GM18873 (cell line): ENCODE results near the gene VMP1.
"Not testable (repeated sequence)": the region's sequence is repeated elsewhere in the genome, so short reads cannot be mapped to it uniquely, and the experiment has no call there.

ENCODE experiments used
- ATAC-seq: cut with Tn5 transposase; IDR thresholded peaks from one replicate; pipeline ENCODE4 v1.9.1; 2021; ENCODE audit warnings: mild to moderate bottlenecking, moderate library complexity, moderate number of reproducible peaks; ENCODE audit not compliant: unreplicated experiment, low FRiP score

Gene VMP1

DNA sequence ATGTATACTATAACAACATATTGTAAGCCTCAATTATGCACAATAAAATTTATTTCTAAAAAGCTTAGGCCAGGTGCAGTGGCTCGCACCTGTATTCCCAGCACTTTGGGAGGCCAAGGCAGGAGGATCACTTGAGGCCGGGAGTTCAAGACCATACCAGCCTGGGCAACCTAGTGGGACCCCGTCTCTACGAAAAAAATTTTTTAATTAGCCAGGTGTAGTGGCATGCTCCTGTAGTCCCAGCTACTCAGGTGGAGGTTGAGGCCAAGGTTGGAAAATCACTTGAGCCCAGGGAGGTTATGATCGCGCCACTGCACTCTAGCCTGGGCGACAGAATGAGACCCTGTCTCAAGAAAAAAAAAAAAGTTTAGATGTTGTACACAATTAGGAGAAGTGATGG, 45.5 kb downstream of the VMP1 start:
- ATAC-seq, result no peak

DNA sequence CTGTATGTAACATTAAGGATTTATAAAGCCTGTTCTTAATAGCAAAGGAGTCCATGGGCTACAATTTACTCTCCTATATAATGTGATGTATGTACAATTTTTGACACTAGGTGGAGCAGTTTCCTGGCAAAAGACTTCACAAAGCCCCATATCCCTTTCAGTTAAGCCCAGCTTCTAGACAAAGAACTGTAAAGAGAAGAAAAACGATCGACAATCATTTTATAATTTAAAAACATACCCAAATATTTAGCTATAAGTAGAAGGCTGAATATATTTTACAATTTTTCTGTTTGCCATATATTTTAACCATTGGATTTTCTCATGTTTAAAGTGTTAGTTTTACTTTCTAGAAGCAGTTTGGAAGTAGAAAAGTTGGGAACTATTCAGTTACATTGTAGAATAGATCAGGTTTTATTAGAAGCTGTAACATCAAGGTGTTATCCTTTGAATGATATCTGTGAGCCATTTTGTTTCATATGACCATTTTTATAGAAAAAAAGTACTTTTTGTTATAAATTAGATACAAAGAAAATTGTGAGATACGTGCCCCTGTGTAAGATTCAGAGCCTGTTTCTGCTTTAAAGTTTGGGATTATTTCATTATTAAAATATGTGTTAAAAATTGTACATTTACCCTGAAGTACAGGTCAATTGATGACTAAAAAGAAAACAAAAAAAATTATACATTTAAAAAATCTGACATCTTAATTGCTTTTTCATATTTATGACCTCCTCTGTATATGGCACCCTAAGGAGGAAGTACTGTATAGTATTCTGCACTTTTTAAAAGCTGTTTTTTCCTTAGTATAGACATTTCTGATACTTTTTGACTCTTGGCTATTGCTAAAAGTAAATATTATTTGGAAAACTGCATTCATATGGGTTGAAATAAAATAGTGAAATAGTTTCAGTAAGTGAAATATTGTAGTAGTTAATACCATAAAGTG, 46.3 kb downstream of the VMP1 start:
- ATAC-seq, result no peak

DNA sequence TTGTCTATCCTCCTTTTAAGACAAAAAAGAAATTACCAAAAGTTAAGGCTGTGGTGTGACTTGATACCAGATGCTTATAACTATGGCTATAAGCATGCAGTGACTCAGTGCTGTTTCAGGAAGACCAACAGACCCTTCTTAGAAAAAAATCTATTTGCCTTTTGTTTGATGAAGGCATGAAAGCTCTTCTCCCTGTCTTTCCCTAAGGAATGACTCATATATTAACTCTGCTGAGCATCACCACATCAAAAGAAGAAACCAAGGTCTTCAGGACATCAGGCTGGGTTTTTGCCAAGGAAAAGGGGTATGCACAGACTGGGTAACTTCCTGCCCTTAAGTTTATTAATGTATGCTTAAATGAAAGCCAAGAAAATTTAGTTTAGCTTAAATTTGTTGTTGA, 47.1 kb downstream of the VMP1 start:
- ATAC-seq, result no peak

DNA sequence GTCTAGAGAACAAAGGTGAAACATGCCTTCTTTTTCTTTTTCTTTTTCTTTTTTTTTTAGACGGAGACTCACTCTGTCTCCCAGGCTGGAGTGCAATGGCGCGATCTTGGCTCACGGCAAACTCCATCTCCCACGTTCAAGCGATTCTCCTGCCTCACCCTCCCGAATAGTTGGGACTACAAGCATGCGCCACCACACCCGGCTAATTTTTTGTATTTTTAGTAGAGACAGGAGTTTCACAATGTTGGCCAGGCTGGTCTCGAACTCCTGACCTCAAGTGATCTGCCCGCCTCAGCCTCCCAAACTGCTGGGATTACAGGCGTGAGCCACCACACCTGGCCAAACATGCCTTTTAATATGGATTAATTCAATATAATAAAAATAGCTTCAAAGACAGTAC, 47.6 kb downstream of the VMP1 start:
- ATAC-seq, result not testable (repeated sequence)

DNA sequence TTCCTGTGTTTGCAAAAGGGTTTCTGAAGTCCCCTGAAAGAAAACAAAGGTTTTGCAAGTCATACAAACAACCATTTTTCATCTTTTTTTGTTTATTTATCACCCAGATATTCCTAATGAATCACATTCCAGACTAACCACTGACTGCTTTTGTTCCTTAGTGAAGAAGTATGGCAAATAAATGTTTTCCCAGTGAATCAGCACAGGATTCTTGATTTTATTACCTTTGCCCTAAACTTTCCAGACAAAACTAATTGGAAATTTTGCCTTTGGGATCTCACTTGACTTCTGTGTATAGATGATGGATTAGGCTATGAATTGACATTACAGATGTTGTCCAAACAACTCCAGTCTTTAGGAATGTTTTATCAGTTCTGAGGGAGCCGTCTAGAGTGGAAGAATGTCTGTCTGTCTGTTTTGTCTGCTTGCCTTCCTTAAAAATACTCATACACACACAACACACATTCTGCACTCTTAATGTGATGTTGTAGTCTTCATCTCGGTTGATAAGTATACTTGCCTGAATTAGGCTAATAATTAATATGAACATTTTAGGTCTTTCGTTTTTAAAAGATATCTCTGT, 48.9 kb downstream of the VMP1 start:
- no peak for ATAC-seq

DNA sequence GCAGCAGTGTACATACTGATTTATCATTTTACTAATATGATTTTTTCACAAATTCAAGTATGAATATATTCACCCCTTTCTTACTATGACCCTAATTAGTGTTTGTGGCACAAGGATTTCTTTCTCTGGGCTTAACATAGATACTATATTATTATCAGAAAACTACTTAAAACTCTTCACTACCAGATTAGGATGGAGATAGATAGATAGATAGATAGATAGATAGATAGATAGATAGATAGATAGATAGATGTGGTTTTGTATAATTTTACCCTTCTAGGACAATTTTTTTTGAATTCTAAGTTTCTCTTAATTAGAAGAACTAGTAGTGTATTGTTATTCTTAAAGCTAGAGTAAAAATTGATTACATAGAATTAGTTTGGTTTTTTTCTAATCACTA, 49.6 kb downstream of the VMP1 start:
- ATAC-seq, result no peak

DNA sequence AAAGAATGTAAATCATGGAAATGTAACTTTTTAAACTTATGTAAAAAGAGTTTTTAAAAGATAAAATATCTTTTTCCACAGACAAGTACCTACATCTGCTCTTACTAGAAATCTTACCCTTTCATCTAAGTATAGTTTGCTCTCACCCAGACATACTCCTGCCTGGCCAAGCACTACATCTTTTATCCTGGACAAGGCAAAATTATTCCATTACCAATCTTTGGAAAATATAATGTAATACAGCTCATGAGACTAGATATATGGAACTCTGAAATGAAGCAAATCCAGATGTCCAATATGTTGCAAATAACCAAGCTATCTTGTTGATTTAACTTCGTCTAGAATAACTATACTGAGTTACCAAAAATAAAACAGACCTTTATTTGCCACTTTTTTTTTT, 50.0 kb downstream of the VMP1 start:
- no peak for ATAC-seq

DNA sequence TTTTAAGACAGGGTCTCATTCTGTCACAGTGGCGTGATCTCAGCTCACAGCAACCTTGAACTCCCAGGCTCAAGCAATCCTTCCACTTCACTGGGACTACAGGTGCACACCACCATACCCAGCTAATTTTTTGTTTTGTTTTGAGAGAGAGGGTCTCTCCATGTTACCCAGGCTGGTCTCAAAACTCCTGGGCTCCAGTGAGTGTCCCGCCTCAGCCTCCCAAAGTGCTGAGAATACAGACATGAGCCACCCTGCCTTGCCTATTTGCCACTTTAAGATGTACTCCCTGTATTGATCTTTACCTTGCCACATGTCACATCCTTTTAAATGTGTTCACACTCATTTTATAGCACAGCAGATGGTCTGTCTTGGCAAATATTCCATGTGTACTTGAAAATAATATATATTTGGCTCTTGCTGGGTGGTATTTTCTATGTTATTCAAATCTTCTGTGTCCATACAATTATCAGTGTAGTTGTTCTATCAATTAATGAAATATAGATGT, 50.5 kb downstream of the VMP1 start:
- no peak for ATAC-seq

DNA sequence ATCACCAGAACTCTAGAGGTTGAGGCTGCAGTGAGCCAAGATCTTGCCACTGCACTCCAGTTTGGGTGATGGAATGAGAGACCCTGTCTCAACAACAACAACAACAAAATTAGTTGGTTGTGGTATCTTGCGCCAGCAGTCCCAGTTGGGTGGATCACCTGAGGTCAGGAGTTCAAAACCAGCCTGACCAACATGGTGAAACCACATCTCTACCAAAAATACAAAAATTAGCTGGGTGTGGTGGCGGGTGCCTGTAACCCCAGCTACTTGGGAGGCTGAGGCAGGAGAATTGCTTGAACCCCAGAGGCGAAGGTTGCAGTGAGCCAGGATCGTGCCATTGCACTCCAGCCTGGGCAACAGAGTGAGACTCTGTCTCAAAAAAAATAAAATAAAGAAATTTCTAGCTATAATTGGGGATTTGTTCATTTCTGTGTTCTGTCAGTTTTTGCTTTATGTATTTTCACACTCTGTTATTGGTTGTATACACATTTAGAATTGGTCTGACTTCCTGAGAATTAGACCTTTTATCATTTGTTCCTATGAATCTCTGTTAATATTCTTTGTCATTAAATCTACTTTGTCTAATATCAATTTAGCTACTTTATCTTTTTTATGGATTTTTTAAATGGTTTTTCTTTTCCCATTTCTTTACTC, 51.7 kb downstream of the VMP1 start:
- not testable (repeated sequence) for ATAC-seq

DNA sequence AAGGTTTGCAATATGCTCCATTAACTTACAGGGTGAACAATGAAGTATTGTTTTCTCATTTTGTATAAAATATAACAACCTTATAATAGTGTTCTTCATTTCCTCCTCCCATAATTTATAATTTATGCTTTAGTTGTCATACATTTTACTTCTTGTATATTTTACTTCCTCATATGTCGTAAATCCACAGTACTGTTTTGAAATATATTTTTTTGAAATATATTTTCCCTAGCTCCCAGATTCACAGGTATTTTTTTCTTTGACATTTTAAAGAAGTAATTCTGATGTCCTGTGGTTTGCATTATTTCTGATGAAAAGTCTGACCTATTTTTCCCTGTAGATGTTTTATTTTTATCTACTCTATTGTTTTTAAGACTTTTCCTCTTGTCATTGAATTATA, 52.7 kb downstream of the VMP1 start:
- no peak for ATAC-seq

DNA sequence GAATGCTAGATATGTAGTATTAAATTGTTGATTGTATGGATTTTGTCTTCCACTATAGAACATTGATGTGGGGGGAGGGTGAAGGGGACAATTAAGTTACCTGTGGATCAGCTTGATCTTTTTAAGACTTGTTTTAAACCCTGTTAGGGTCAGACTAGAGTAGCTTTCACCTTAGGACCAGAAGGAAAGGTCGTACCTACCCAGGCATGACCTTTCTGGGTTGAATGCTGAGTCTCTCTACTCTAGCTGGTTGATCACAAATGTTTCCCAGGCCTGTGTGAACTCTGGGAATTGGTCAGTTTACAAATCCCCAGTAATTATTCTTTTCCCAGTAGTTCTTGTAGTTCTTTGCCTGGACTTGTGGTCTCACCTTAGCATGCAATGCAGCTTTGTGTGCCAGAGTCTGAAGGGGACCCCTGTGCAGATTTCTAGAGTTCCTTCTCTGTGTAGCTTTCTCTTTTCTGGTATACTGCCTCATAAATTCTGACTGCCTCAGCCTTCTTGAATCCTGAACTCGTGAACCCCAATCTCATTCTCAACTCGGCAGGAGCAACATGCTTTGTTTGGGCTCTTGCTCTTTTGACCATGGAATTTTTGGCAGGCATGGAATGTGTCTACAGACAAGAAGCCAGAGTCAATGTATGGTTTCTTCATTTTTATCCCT, 54.1 kb downstream of the VMP1 start:
- ATAC-seq, result no peak

DNA sequence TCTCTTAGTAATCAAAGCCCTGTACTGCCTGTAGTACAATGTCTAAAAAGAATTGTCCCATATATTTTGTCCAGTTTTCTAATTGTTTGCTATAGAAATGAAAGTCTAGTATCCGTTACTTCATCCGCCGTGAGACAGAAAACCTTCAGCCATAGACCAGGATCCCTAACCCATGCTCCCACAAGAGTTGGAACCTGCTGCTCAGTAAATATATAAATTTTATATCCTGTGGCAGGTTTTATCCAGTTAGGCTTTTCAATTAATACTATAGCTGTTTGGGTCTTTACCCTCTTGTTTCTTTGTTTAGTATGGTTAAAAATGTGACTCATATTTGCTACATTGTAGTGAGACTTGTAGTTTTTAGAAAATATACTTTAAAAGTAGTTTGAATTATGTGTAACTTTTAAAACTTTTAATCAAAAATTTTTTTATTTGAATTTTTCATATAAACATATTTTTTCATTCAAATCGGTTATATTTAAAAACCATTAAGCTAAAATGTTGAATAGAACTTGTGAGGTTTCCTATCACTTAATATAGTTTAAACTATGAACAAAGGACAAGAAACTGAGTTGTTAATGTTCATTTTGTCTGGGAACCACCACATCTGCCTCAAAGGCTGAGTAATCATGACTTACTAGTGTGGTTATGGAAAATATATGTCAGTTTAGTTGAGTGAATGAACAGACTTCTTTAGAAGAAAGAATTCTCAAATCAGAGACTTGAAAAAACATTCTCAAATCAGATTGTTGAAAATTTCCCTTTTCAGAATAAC, 54.8 kb downstream of the VMP1 start:
- ATAC-seq, result no peak

DNA sequence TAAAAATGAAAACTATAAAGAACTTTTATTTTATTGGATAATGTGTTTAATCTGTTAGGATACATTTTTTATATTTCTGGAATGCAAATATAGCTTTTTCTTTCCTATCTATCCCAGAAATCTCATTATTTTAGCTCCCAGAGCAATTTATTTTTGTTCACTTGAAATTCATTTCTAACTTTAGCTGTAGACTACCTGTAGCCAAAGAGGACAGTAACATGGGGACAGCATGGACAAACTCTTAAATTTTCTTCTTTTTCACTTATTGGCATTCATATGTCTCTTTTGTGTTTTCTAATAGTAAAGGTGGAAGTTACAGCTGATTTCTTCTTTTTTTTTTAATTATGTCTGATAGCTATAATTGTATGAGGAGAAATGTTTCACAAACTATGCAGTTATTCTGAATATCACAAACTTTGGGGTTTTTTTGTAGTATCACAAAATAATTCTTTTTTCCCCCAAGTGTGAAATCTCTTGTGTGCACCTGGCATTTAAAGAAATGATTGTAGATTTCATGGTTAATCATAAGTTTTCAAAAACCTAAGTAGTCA, 55.4 kb downstream of the VMP1 start:
- ATAC-seq, result no peak

DNA sequence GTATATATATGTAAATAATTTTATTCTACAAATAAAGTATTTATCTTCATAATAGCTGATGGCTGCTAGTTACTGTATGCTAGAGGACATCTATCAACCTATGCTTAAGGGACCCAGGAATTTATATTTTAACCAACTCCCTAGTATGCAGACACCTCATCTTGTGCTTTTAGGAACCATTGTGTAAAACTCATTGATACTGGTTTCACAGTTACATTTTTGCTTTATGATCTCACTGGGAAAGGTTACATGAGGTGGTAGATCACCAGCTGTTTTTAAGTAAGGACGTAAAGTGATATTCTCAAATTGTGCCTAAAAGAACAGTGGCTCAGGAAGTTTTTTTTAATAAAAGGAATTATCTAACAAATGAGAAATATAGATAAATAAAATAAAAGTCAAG, 56.4 kb downstream of the VMP1 start:
- ATAC-seq, result no peak

DNA sequence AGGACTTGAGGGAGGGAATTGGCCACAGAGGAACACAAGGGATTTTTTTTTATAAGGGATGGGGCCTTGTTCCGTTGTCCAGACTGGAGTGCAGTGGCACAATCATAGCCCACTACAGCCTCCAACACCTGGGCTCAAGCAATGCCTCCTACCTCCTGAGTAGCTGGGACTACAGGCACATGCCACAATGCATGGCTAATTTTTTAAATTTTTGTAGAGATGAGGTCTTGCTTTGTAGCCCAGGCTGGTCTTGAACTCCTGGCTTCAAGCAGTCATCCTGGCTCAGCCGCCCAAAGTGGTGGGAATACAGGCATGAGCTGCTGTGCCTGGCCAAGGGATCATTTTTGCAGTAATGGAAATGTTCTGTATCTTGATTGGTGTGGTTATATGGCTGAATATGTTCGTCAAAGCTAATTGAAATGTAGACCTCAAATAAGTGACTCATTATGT, 56.9 kb downstream of the VMP1 start:
- ATAC-seq, result no peak

DNA sequence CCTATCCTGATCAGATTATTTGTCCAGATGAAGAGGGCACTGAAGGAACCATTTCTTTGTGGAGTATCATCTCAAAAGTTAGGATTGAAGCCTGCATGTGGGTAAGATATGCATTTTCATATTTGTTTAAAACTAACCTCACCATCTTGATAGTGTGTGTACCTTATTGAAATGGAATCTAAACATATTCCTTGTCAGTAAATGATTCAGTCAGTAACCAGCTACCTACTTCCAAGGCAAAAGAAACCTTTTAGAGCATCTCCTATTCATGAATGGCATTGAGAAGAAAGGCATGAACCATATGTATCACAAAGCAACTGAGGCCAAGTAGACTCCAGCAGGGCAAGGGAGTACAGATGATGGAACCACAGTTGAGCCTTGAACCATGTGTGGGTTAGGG, 57.6 kb downstream of the VMP1 start:
- no peak for ATAC-seq

DNA sequence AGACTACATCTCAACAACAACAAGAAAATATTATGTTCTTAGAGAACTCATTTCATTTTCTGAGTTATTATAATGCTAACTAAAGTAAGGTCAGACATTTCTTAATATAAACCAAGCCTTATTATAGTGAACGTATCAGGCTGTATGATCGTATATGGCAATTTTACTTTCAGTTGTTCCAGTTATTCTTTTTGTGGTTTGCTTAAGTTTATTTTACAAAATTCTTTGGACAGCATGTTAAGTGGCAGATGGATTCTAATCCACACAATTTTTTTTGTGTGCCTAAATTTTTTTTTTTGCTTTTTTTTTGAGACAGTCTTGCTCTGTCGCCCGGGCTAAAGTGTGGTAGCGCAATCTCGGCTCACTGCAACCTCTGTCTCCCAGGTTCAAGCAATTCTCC, 59.0 kb downstream of the VMP1 start:
- ATAC-seq, result no peak

DNA sequence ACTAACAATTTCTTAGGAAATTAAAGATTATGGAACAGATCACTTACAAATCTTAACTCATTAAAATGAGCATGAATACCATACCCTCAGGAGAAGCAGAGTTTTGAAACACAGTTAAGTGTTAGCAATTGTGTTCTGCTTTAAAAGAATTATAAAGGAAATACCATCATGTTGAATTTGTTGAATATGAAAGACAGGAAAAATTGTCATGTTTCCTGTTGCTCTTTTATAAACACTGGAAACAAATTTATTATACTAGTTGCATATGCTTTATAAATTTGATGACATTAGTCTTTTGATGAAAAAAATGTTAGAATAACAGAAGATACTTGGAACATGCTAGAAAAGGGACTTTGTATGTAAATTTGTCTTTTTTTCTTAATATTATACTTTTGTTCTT, 59.7 kb downstream of the VMP1 start:
- ATAC-seq, result no peak

DNA sequence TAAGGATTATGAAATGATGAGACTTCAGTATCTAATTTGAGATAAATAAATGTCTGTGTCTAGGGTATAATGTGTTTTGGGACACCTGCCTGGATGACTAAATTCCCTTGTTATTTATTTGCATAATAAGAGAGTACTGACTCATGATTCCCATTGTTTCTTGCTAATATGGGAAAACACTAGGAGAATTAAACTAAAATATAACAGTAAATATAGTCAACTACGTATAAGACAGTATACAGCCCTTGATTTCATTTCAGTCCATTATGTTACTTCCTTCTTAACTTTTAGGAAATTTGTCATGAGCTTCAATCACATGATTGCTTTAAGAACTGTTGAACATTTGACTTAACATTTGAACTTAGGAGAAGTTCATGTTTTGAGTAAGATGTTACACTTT, 62.4 kb downstream of the VMP1 start:
- ATAC-seq, result no peak

DNA sequence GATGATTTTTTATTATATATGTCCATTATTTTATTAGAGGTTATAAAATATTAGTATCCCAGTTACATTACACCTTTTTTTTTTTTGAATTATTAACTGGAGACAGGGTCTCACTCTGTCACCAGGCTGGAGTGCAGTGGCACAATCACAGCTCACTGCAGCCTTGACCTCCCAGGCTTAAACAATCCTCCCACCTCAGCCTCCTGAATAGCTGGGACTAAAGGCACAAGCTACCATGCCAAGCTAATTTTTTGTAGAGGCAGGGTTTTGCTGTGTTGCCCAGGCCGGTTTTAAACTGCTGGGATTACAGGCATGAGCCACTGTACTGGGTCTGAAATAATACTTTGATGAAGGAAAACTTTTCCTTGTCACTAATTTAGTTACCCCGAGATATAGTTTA, 63.6 kb downstream of the VMP1 start:
- no peak for ATAC-seq
